Measurements from ENCODE around the gene CABCOCO1.

The CABCOCO1 gene

DNA sequence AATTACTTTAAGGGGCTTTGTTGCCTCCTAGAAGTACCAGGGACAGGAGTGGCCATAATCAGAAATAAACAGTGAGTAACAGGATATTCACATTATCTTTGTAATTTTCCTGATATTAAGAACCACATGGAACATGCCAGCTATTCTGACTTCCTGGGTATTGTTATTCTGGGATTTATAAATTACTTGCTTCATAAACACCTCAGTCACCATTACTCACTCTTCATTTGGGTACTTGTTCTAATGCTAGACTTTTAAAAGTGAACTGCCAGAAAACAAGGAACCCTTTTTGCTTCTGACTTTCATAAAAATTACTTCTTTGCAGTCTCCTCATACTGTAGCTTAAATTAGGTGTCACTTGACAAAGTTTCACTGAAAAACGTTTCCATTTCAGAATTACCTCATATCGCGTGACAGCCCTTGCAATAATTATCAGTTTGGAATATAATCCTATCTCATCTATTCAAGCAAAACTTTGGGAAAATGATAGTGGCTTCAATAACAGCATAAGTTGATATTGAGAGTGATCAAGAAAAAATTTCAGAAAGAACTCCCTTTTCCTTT is 29.8 kb downstream of the CABCOCO1 start:
- H3K36me3 ChIP-seq (replicated peaks in 1 of 2; ENCODE audit: control insufficient read depth in 2 of 2, insufficient read depth in 2 of 2, low read length in 2 of 2) = no peaks in the 10 kb centered on the region
- H3K9ac ChIP-seq (ENCODE audit: low read depth, low read length, poor library complexity) = no peak overlapping the region
- H3K14ac ChIP-seq (ENCODE audit: low read length) = no peak overlapping the region
- no peaks in the 10 kb centered on the region for H3K27me3 ChIP-seq (ENCODE audit: control insufficient read depth in 3 of 3, insufficient read depth in 3 of 3, low read depth in 1 of 3, low read length in 3 of 3)
- H3K79me1 ChIP-seq (ENCODE audit: low read depth, low read length) = no peaks in the 10 kb centered on the region
- WGBS, 2 donors (ENCODE audit: extremely low coverage in 2 of 2, insufficient read length in 2 of 2, insufficient replicate concordance in 1 of 2) = no CpG with 5 or more reads among the region's 3 CpGs
- no peak overlapping the region for H2BK12ac ChIP-seq (ENCODE audit: low read length)
- H3K4me3 ChIP-seq (ENCODE audit: low read length in 2 of 2) = no peak overlapping the region
- no peaks in the 10 kb centered on the region for H3K4me1 ChIP-seq (ENCODE audit: control insufficient read depth in 2 of 2, insufficient read depth in 1 of 2, low read depth in 1 of 2, low read length in 2 of 2)
- no peak overlapping the region for H3K4me2 ChIP-seq (ENCODE audit: insufficient read depth, low read length, poor library complexity, severe bottlenecking)
- H3K9me3 ChIP-seq (replicated peaks in 1 of 2; ENCODE audit: control insufficient read depth in 2 of 2, insufficient read depth in 1 of 2, low read depth in 1 of 2, low read length in 2 of 2) = no peaks in the 10 kb centered on the region
- no peak overlapping the region for H2AFZ ChIP-seq (ENCODE audit: low read length)
- DNase-seq (ENCODE audit: low spot score) = no peak
- H2BK120ac ChIP-seq (ENCODE audit: low read depth, low read length) = no peak overlapping the region
- no peak overlapping the region for H4K91ac ChIP-seq (ENCODE audit: low read depth, low read length, poor library complexity)
- H3K18ac ChIP-seq (ENCODE audit: low read length) = no peak overlapping the region
- no peak overlapping the region for H2BK15ac ChIP-seq (ENCODE audit: low read length)
- H3K23ac ChIP-seq (ENCODE audit: low read depth, low read length, poor library complexity) = no peak overlapping the region
- no peak overlapping the region for H3K4ac ChIP-seq (ENCODE audit: low read length)
- no peak overlapping the region for H4K8ac ChIP-seq (ENCODE audit: low read depth, low read length)
- no peak overlapping the region for H2AK5ac ChIP-seq (ENCODE audit: low read depth, low read length)
- H3K27ac ChIP-seq (replicated peaks; ENCODE audit: low read length) = no peak overlapping the region
- no peak overlapping the region for H2BK5ac ChIP-seq (ENCODE audit: low read length)

- Histone ChIP-seq H3K4me3 (ENCODE audit: low read length in 2 of 2) (no peak overlapping the region), H2BK5ac (ENCODE audit: low read length) (no peak overlapping the region), H4K8ac (ENCODE audit: low read depth, low read length) (no peak overlapping the region), H3K79me1 (ENCODE audit: low read depth, low read length) (no peaks in the 10 kb centered on the region), H4K91ac (ENCODE audit: low read depth, low read length, poor library complexity) (no peak overlapping the region), H2BK120ac (ENCODE audit: low read depth, low read length) (no peak overlapping the region), H3K4me2 (ENCODE audit: insufficient read depth, low read length, poor library complexity, severe bottlenecking) (no peak overlapping the region), H3K4me1 (ENCODE audit: control insufficient read depth in 2 of 2, insufficient read depth in 1 of 2, low read depth in 1 of 2, low read length in 2 of 2) (no peaks in the 10 kb centered on the region), H3K9me3 (replicated peaks in 1 of 2; ENCODE audit: control insufficient read depth in 2 of 2, insufficient read depth in 1 of 2, low read depth in 1 of 2, low read length in 2 of 2) (no peaks in the 10 kb centered on the region), H3K4ac (ENCODE audit: low read length) (no peak overlapping the region), H2BK12ac (ENCODE audit: low read length) (no peak overlapping the region), H3K23ac (ENCODE audit: low read depth, low read length, poor library complexity) (no peak overlapping the region), H3K14ac (ENCODE audit: low read length) (no peak overlapping the region), H3K27me3 (ENCODE audit: control insufficient read depth in 3 of 3, insufficient read depth in 3 of 3, low read depth in 1 of 3, low read length in 3 of 3) (no peaks in the 10 kb centered on the region), H3K36me3 (replicated peaks in 1 of 2; ENCODE audit: control insufficient read depth in 2 of 2, insufficient read depth in 2 of 2, low read length in 2 of 2) (no peaks in the 10 kb centered on the region), H2AK5ac (ENCODE audit: low read depth, low read length) (no peak overlapping the region), H3K18ac (ENCODE audit: low read length) (no peak overlapping the region), H2BK15ac (ENCODE audit: low read length) (no peak overlapping the region), H2AFZ (ENCODE audit: low read length) (no peak overlapping the region), H3K27ac (replicated peaks; ENCODE audit: low read length) (no peak overlapping the region), H3K9ac (ENCODE audit: low read depth, low read length, poor library complexity) (no peak overlapping the region)
- no CpG with 5 or more reads among the region's 4 CpGs for WGBS, 2 donors (ENCODE audit: extremely low coverage in 2 of 2, insufficient read length in 2 of 2, insufficient replicate concordance in 1 of 2)
- DNase-seq (ENCODE audit: low spot score) = no peak
Measured at GRCh38 chr10:61698968-61699655, 36.4 kb downstream of the CABCOCO1 start.

- DNase-seq (ENCODE audit: low spot score) = no peak
- H3K36me3 ChIP-seq (replicated peaks in 1 of 2; ENCODE audit: control insufficient read depth in 2 of 2, insufficient read depth in 2 of 2, low read length in 2 of 2) = no peaks in the 10 kb centered on the region
Measured at GRCh38 chr10:61701055-61701705, 38.5 kb downstream of the CABCOCO1 start.

GRCh38 chr10:61701706-61702105 is 39.0 kb downstream of the CABCOCO1 start:
- no peak overlapping the region for H4K91ac ChIP-seq (ENCODE audit: low read depth, low read length, poor library complexity)
- no peak overlapping the region for H2BK15ac ChIP-seq (ENCODE audit: low read length)
- no peak overlapping the region for H2AK5ac ChIP-seq (ENCODE audit: low read depth, low read length)
- H3K9ac ChIP-seq (ENCODE audit: low read depth, low read length, poor library complexity) = no peak overlapping the region
- no peaks in the 10 kb centered on the region for H3K36me3 ChIP-seq (replicated peaks in 1 of 2; ENCODE audit: control insufficient read depth in 2 of 2, insufficient read depth in 2 of 2, low read length in 2 of 2)
- WGBS, 2 donors (ENCODE audit: extremely low coverage in 2 of 2, insufficient read length in 2 of 2, insufficient replicate concordance in 1 of 2) = no CpG with 5 or more reads among the region's 2 CpGs
- H3K4me3 ChIP-seq (ENCODE audit: low read length in 2 of 2) = no peak overlapping the region
- no peak overlapping the region for H2AFZ ChIP-seq (ENCODE audit: low read length)
- H3K79me1 ChIP-seq (ENCODE audit: low read depth, low read length) = no peaks in the 10 kb centered on the region
- H3K14ac ChIP-seq (ENCODE audit: low read length) = no peak overlapping the region
- no peak overlapping the region for H3K4me2 ChIP-seq (ENCODE audit: insufficient read depth, low read length, poor library complexity, severe bottlenecking)
- no peak overlapping the region for H2BK12ac ChIP-seq (ENCODE audit: low read length)
- H4K8ac ChIP-seq (ENCODE audit: low read depth, low read length) = no peak overlapping the region
- H2BK120ac ChIP-seq (ENCODE audit: low read depth, low read length) = no peak overlapping the region
- no peak overlapping the region for H3K18ac ChIP-seq (ENCODE audit: low read length)
- H3K9me3 ChIP-seq (replicated peaks in 1 of 2; ENCODE audit: control insufficient read depth in 2 of 2, insufficient read depth in 1 of 2, low read depth in 1 of 2, low read length in 2 of 2) = no peaks in the 10 kb centered on the region
- no peaks in the 10 kb centered on the region for H3K4me1 ChIP-seq (ENCODE audit: control insufficient read depth in 2 of 2, insufficient read depth in 1 of 2, low read depth in 1 of 2, low read length in 2 of 2)
- no peaks in the 10 kb centered on the region for H3K27me3 ChIP-seq (ENCODE audit: control insufficient read depth in 3 of 3, insufficient read depth in 3 of 3, low read depth in 1 of 3, low read length in 3 of 3)
- no peak overlapping the region for H3K23ac ChIP-seq (ENCODE audit: low read depth, low read length, poor library complexity)
- H3K27ac ChIP-seq (replicated peaks; ENCODE audit: low read length) = no peak overlapping the region
- no peak overlapping the region for H3K4ac ChIP-seq (ENCODE audit: low read length)
- H2BK5ac ChIP-seq (ENCODE audit: low read length) = no peak overlapping the region
- DNase-seq (ENCODE audit: low spot score) = no peak

More at GRCh38 chr10:61701055-61701705, 38.5 kb downstream of the CABCOCO1 start:
- Histone ChIP-seq H2BK12ac (ENCODE audit: low read length) (no peak overlapping the region), H3K27ac (replicated peaks; ENCODE audit: low read length) (no peak overlapping the region), H2AK5ac (ENCODE audit: low read depth, low read length) (no peak overlapping the region), H3K79me1 (ENCODE audit: low read depth, low read length) (no peaks in the 10 kb centered on the region), H3K14ac (ENCODE audit: low read length) (no peak overlapping the region), H4K8ac (ENCODE audit: low read depth, low read length) (no peak overlapping the region), H3K9me3 (replicated peaks in 1 of 2; ENCODE audit: control insufficient read depth in 2 of 2, insufficient read depth in 1 of 2, low read depth in 1 of 2, low read length in 2 of 2) (no peaks in the 10 kb centered on the region), H2AFZ (ENCODE audit: low read length) (no peak overlapping the region), H3K27me3 (ENCODE audit: control insufficient read depth in 3 of 3, insufficient read depth in 3 of 3, low read depth in 1 of 3, low read length in 3 of 3) (no peaks in the 10 kb centered on the region), H4K91ac (ENCODE audit: low read depth, low read length, poor library complexity) (no peak overlapping the region), H3K9ac (ENCODE audit: low read depth, low read length, poor library complexity) (no peak overlapping the region), H3K4me2 (ENCODE audit: insufficient read depth, low read length, poor library complexity, severe bottlenecking) (no peak overlapping the region), H2BK120ac (ENCODE audit: low read depth, low read length) (no peak overlapping the region), H3K18ac (ENCODE audit: low read length) (no peak overlapping the region), H3K23ac (ENCODE audit: low read depth, low read length, poor library complexity) (no peak overlapping the region), H2BK15ac (ENCODE audit: low read length) (no peak overlapping the region), H3K4me1 (ENCODE audit: control insufficient read depth in 2 of 2, insufficient read depth in 1 of 2, low read depth in 1 of 2, low read length in 2 of 2) (no peaks in the 10 kb centered on the region), H3K4ac (ENCODE audit: low read length) (no peak overlapping the region), H3K4me3 (ENCODE audit: low read length in 2 of 2) (no peak overlapping the region), H2BK5ac (ENCODE audit: low read length) (no peak overlapping the region)
- no CpG with 5 or more reads among the region's 2 CpGs for WGBS, 2 donors (ENCODE audit: extremely low coverage in 2 of 2, insufficient read length in 2 of 2, insufficient replicate concordance in 1 of 2)
